OCI-LY7 (cell line): Measurements from ENCODE around the gene NXN. TPM values are rescaled to one million over a fixed set of nuclear protein-coding genes. Genes with fewer than 3 reads are reported as not detected.
A peak's percentile ranks its signal among the peaks of the same experiment; 100 is the strongest.
"Not testable (repeated sequence)": the region's sequence is repeated elsewhere in the genome, so short reads cannot be mapped to it uniquely, and the experiment has no call there.

Experiments
- BruUV-seq: library from RNA; stranded (reverse); fragments of 400-500 nt; replicated peaks from 2 replicates; lab custom pipeline; 2021; lab: Mats Ljungman, UMichigan
- CTCF ChIA-PET: fragments of 300-600 bp; sonication (Branson Sonifier 250); formaldehyde crosslinking; loops from one replicate; lab custom pipeline; 2022; ENCODE audit warnings: antibody characterized with exemption; ENCODE audit not compliant: unreplicated experiment; lab: Charles Lee
- POLR2A ChIA-PET: fragments of 300-600 bp; sonication (Branson Sonifier 250); formaldehyde crosslinking; loops from one replicate; lab custom pipeline; 2022; ENCODE audit warnings: antibody characterized with exemption; lab: Charles Lee
- DNase-seq: peaks from one replicate; pipeline ENCODE4 v3.0.0-alpha.2; 2015; ENCODE audit warnings: low spot score
- H2AFZ ChIP-seq: fragments of 200-600 bp; sonication (generic), shearing (Covaris generic); 2 replicates; pipeline ENCODE4 v1.6.1; 2014; ENCODE audit warnings: mild to moderate bottlenecking, antibody characterized with exemption, low read length, moderate library complexity
- H3K27ac ChIP-seq: fragments of 200-600 bp; sonication (generic); 2 replicates; pipeline ENCODE4 v1.5.1; 2014; ENCODE audit warnings: mixed run types, low read depth, mild to moderate bottlenecking, moderate library complexity, low read length, inconsistent platforms; ENCODE audit not compliant: poor library complexity, severe bottlenecking
- H3K36me3 ChIP-seq: fragments of 200-600 bp; sonication (generic); 2 replicates; pipeline ENCODE4 v1.6.1; 2014; ENCODE audit warnings: mild to moderate bottlenecking, antibody characterized with exemption, low read length, moderate library complexity, mixed read lengths; ENCODE audit not compliant: insufficient read depth
- H3K4me1 ChIP-seq: fragments of 200-600 bp; sonication (generic); 2 replicates; pipeline ENCODE4 v1.5.1; 2014; ENCODE audit warnings: mild to moderate bottlenecking, low read length; ENCODE audit not compliant: insufficient read depth, poor library complexity, severe bottlenecking
- H3K4me2 ChIP-seq: fragments of 200-600 bp; sonication (generic); 2 replicates; pipeline ENCODE4 v1.6.1; 2014; ENCODE audit warnings: mild to moderate bottlenecking, low read length
- H3K4me3 ChIP-seq: fragments of 200-600 bp; sonication (generic); 2 replicates; pipeline ENCODE4 v1.5.1; 2014; ENCODE audit warnings: mild to moderate bottlenecking, low read depth, low read length; ENCODE audit not compliant: poor library complexity, severe bottlenecking
- H3K79me2 ChIP-seq: fragments of 200-600 bp; sonication (generic); 2 replicates; pipeline ENCODE4 v1.6.1; 2016; ENCODE audit warnings: low read depth, mild to moderate bottlenecking, low read length, moderate library complexity, mixed read lengths; ENCODE audit not compliant: insufficient read depth
- H3K9me2 ChIP-seq: fragments of 200-600 bp; sonication (generic); 2 replicates; pipeline ENCODE4 v1.6.1; 2016; ENCODE audit warnings: mild to moderate bottlenecking, low read length, mixed read lengths; ENCODE audit not compliant: insufficient read depth
- H3K9me3 ChIP-seq: fragments of 200-600 bp; sonication (generic); 2 replicates; pipeline ENCODE4 v1.6.1; 2014; ENCODE audit warnings: mild to moderate bottlenecking, mixed run types, low read length, mixed read lengths
- H4K20me1 ChIP-seq: fragments of 200-600 bp; sonication (generic); 2 replicates; pipeline ENCODE4 v1.6.1; 2014; ENCODE audit warnings: mild to moderate bottlenecking, antibody characterized with exemption, low read length, moderate library complexity, mixed read lengths; ENCODE audit not compliant: insufficient read depth
- EZH2phosphoT487 ChIP-seq: fragments of 200-600 bp; sonication (generic); IDR thresholded peaks from 2 replicates; pipeline ENCODE4 v1.6.1; 2018; ENCODE audit warnings: low read depth, borderline replicate concordance, mild to moderate bottlenecking, mixed run types, antibody characterized with exemption, low read length, moderate library complexity, mixed read lengths
- intact Hi-C: fragments of 100-400 bp; cut with micrococcal nuclease; formaldehyde crosslinking; loops from one replicate; pipeline ENCODE4 v1.10.0; 2022; ENCODE audit not compliant: unreplicated experiment
- microRNA-seq: library from miRNA; unstranded; fragments of <30 nt; microRNA quantifications from one replicate; pipeline ENCODE4 v1.2.0, GENCODE V29; 2022; ENCODE audit warnings: borderline replicate concordance
- small RNA-seq: library from RNA; depleted of rRNA; stranded (forward); fragments of <200 nt; gene quantifications from one replicate; pipeline ENCODE3, GENCODE V24; 2014
- total RNA-seq, 2 experiments: library from RNA; depleted of rRNA in 1 of 2; stranded (reverse); fragments of >200 nt in 1 of 2; shearing (Covaris generic) in 1 of 2; gene quantifications; 2 replicates each; pipeline ENCODE4 v1.2.3, GENCODE V29; 2014 to 2022
- TF ChIP-seq, protein P1 (sequence below): fragments of 200-600 bp; sonication (generic); conservative IDR thresholded peaks from 2 replicates; pipeline ENCODE4 v1.5.1; 2014; ENCODE audit warnings: mild to moderate bottlenecking, antibody characterized with exemption, low read length, moderate library complexity, mixed read lengths

Gene NXN
- total RNA-seq, 2 experiments from 2014 or later: 1.3 to 2.8 TPM

DNA sequence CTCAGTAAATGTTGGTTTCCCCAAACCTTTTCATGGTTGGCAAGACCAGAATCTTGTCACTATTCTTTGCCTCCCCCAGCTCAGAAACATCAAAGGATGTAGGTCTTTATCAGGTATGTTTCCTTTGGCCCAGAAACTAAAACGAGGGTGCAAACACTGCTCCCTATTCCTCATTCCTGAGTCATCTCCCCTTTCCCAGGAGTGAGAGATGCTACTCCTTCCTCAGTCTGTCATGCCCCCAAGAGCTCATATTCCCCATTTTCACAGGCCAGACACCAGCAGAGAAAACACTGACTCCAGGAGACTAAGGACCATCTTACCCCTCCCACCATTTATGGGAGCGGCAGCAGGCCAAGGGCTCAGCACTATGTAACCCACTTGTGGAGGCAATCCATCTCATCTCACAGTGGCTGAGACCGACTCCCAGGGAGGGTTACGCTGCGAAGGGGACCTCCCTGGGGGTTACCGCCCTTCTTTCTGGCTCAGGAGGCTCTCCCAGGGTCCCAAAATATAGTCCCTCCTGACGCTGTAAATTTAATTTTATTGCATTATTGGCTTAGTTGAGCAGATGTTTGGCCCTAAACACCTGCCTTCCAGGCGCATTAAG, 229.0 kb downstream of the NXN start:
- Histone ChIP-seq H2AFZ (no peak overlapping the region), H3K79me2 (peaks cover 42% of the 10 kb centered on the region)
- CTCF ChIA-PET: no interaction called here

DNA sequence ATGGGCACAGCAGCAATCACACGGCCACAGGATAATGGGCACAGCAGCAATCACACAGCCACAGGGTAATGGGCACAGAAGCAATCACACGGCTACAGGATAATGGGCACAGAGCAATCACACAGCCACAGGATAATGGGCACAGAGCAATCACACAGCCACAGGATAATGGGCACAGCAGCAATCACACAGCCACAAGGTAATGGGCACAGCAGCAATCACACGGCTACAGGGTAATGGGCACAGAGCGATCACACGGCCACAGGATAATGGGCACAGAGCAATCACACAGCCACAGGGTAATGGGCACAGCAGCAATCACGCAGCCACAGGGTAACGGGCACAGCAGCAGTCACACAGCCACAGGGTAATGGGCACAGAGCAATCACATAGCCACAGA, 230.2 kb downstream of the NXN start:
- H3K27ac ChIP-seq, BruUV-seq, H2AFZ ChIP-seq, H3K9me3 ChIP-seq, intact Hi-C loops, H4K20me1 ChIP-seq, CTCF ChIA-PET, DNase-seq, POLR2A ChIA-PET, H3K9me2 ChIP-seq: not testable (repeated sequence)
- Histone ChIP-seq H3K4me2 (peak overlapping the region; percentile 86; the same call in 1 of the 2 replicates), H3K79me2 (peaks cover 53% of the 10 kb centered on the region), H3K4me1 (peaks cover 18% of the 10 kb centered on the region), H3K36me3 (peaks cover 60% of the 10 kb centered on the region), H3K4me3 (peak overlapping the region; percentile 75)

More for the DNA sequence above, 229.0 kb downstream of the NXN start:
- POLR2A ChIA-PET: interaction anchor here (1.3 kb wide), 1 partner anchor 13 kb away, joined by 4 read pairs; no protein-coding TSS in a partner anchor
- intact Hi-C loops: no loop called here
- Histone ChIP-seq H3K4me3 (peak overlapping the region; percentile 75), H3K36me3 (peaks cover 52% of the 10 kb centered on the region), H3K9me3 (no peaks in the 10 kb centered on the region), H4K20me1 (peaks cover 2% of the 10 kb centered on the region; the same call in 1 of the 2 replicates), H3K4me2 (peak overlapping the region; percentile 86), H3K9me2 (no peaks in the 10 kb centered on the region), H3K4me1 (peaks cover 18% of the 10 kb centered on the region), H3K27ac (no peak overlapping the region)
- no peak for DNase-seq
- TF ChIP-seq EZH2phosphoT487: no peak
- TF ChIP-seq, protein P1, sequence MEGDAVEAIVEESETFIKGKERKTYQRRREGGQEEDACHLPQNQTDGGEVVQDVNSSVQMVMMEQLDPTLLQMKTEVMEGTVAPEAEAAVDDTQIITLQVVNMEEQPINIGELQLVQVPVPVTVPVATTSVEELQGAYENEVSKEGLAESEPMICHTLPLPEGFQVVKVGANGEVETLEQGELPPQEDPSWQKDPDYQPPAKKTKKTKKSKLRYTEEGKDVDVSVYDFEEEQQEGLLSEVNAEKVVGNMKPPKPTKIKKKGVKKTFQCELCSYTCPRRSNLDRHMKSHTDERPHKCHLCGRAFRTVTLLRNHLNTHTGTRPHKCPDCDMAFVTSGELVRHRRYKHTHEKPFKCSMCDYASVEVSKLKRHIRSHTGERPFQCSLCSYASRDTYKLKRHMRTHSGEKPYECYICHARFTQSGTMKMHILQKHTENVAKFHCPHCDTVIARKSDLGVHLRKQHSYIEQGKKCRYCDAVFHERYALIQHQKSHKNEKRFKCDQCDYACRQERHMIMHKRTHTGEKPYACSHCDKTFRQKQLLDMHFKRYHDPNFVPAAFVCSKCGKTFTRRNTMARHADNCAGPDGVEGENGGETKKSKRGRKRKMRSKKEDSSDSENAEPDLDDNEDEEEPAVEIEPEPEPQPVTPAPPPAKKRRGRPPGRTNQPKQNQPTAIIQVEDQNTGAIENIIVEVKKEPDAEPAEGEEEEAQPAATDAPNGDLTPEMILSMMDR: no peak
- no TSS peak for BruUV-seq

Small RNA genes lying within 50 kb of the gene (microRNA-seq; reads per million reads assigned to microRNA genes)
- gene MIR3183: not detected

Small RNA genes lying within 50 kb of the gene (small RNA-seq; reads per million reads assigned to genes)
- gene MIR3183: not detected

Other genes starting within 250 kb of the NXN start
- 4.0 and 8.3 TPM in 2 replicates for gene TLCD3A, start 247.2 kb downstream of the NXN start, total RNA-seq (2014; rRNA removed; shearing (Covaris generic))
- 8.1 and 11.7 TPM in 2 replicates for gene TLCD3A, start 247.2 kb downstream of the NXN start, total RNA-seq (2022)
- gene GEMIN4, start 227.5 kb downstream of the NXN start, total RNA-seq (2014; rRNA removed; shearing (Covaris generic)): 36.3 and 40.2 TPM in 2 replicates
- gene GEMIN4, start 227.5 kb downstream of the NXN start, total RNA-seq (2022): 53.6 and 56.1 TPM in 2 replicates
- gene GLOD4, start 197.5 kb downstream of the NXN start, total RNA-seq (2014; rRNA removed; shearing (Covaris generic)): 48.4 and 80.2 TPM in 2 replicates
- gene GLOD4, start 197.5 kb downstream of the NXN start, total RNA-seq (2022): 79.7 and 86.8 TPM in 2 replicates
- 35.8 and 47.1 TPM in 2 replicates for gene MRM3, start 197.4 kb downstream of the NXN start, total RNA-seq (2014; rRNA removed; shearing (Covaris generic))
- gene MRM3, start 197.4 kb downstream of the NXN start, total RNA-seq (2022): 24.0 and 29.5 TPM in 2 replicates
- gene TIMM22, start 17.4 kb upstream of the NXN start, total RNA-seq (2014; rRNA removed; shearing (Covaris generic)): 12.8 and 15.7 TPM in 2 replicates
- gene TIMM22, start 17.4 kb upstream of the NXN start, total RNA-seq (2022): 10.6 and 13.8 TPM in 2 replicates
- 153 and 164 TPM in 2 replicates for gene ABR, start 200.2 kb upstream of the NXN start, total RNA-seq (2014; rRNA removed; shearing (Covaris generic))
- 181 and 199 TPM in 2 replicates for gene ABR, start 200.2 kb upstream of the NXN start, total RNA-seq (2022)